B cell (primary cell): ENCODE results near the gene ANKDD1B. TPM values are rescaled to one million over a fixed set of nuclear protein-coding genes. Genes with fewer than 3 reads are reported as not detected.

Experiments
- ATAC-seq: fragments of 200-7000 bp; cut with Tn5 transposase; one replicate; pipeline ENCODE4 v1.10.0; 2021; ENCODE audit warnings: low read depth, mild to moderate bottlenecking, moderate number of reproducible peaks, moderate library complexity
- CTCF ChIA-PET: fragments of 350-600 bp; sonication (Branson Sonifier 250); formaldehyde crosslinking; loops from one replicate; lab custom pipeline; 2021; ENCODE audit warnings: antibody characterized with exemption, inconsistent platforms; lab: Charles Lee
- POLR2A ChIA-PET: fragments of 350-600 bp; sonication (Branson Sonifier 250); formaldehyde crosslinking; loops from one replicate; lab custom pipeline; 2021; ENCODE audit warnings: antibody characterized with exemption; lab: Charles Lee
- DNase-seq: peaks from one replicate; pipeline ENCODE4 v3.0.0; 2013
- H2AFZ ChIP-seq: 2 replicates; pipeline ENCODE4 v1.6.1; 2012; ENCODE audit warnings: mild to moderate bottlenecking, low read depth, low read length; ENCODE audit not compliant: insufficient read depth, poor library complexity, severe bottlenecking
- H3K27ac ChIP-seq, 2 donors: 1 replicate in 1 of 2; 2 replicates in 1 of 2; pipeline ENCODE4 v1.5.1; 2012 to 2013; ENCODE audit warnings: low read length in 2 of 2, mild to moderate bottlenecking in 2 of 2, moderate library complexity in 1 of 2
- H3K27me3 ChIP-seq, 4 experiments: fragments of 200-600 bp in 1 of 4; sonication (generic) in 1 of 4; replicated peaks in 1 of 4; 1 replicate in 2 of 4; 2 replicates in 2 of 4; pipeline versions ENCODE4 v1.6.1 to v1.7.0; 2013 to 2016; ENCODE audit warnings: low read length in 3 of 4, mild to moderate bottlenecking in 2 of 4, mixed read lengths in 1 of 4, moderate library complexity in 1 of 4; ENCODE audit not compliant: insufficient read depth in 4 of 4, control insufficient read depth in 3 of 4; ENCODE audit errors: control extremely low read depth in 1 of 4
- H3K36me3 ChIP-seq, 2 experiments: replicated peaks in 1 of 2; 1 replicate in 1 of 2; 2 replicates in 1 of 2; pipeline versions ENCODE4 v1.6.1 to v1.7.1; 2013; ENCODE audit warnings: low read length in 1 of 2; ENCODE audit not compliant: insufficient read depth in 2 of 2, control insufficient read depth in 1 of 2; ENCODE audit errors: control extremely low read depth in 1 of 2, extremely low read depth in 1 of 2
- H3K4me1 ChIP-seq, 2 donors: fragments of 200-600 bp in 1 of 2; sonication (generic) in 1 of 2; 1 replicate in 1 of 2; 2 replicates in 1 of 2; pipeline versions ENCODE4 v1.5.1 to v1.6.1; 2013 to 2017; ENCODE audit warnings: low read length in 2 of 2; ENCODE audit not compliant: control insufficient read depth in 2 of 2, insufficient read depth in 2 of 2
- H3K4me2 ChIP-seq: replicated peaks from 2 replicates; pipeline ENCODE3; 2012; ENCODE audit warnings: mild to moderate bottlenecking, low read depth, low read length; ENCODE audit not compliant: poor library complexity, severe bottlenecking
- H3K4me3 ChIP-seq, 5 experiments: fragments of 200-600 bp in 1 of 5; sonication (generic) in 1 of 5; 1 replicate in 3 of 5; 2 replicates in 2 of 5; pipeline versions ENCODE4 v1.5.1 to v1.7.0; 2011 to 2016; ENCODE audit warnings: low read length in 4 of 5, mild to moderate bottlenecking in 4 of 5, low read depth in 2 of 5, control low read depth in 1 of 5, moderate library complexity in 1 of 5; ENCODE audit not compliant: insufficient read depth in 1 of 5; ENCODE audit errors: control extremely low read depth in 1 of 5, extremely low read depth in 1 of 5
- H3K79me2 ChIP-seq: fragments of 200-600 bp; sonication (generic); one replicate; pipeline ENCODE4 v1.6.0; 2016; ENCODE audit warnings: low read length; ENCODE audit not compliant: control insufficient read depth, insufficient read depth
- H3K9ac ChIP-seq: fragments of 200-600 bp; sonication (generic); 2 replicates; pipeline ENCODE4 v1.6.1; 2017; ENCODE audit warnings: mild to moderate bottlenecking, low read length, moderate library complexity
- H3K9me3 ChIP-seq, 3 donors: one replicate each; pipeline versions ENCODE4 v1.6.1 to v1.7.1; 2013; ENCODE audit warnings: low read length in 2 of 3; ENCODE audit not compliant: control insufficient read depth in 2 of 3, insufficient read depth in 1 of 3; ENCODE audit errors: control extremely low read depth in 1 of 3
- H4K20me1 ChIP-seq: 2 replicates; pipeline ENCODE4 v1.6.0; 2012; ENCODE audit warnings: mild to moderate bottlenecking, low read length; ENCODE audit not compliant: insufficient read depth, control insufficient read depth, poor library complexity, severe bottlenecking
- H3K27ac Mint-ChIP-seq: one replicate; pipeline ENCODE4 v1.8.0; 2021; ENCODE audit warnings: mixed read lengths
- H3K27me3 Mint-ChIP-seq: one replicate; pipeline ENCODE4 v1.8.0; 2021; ENCODE audit warnings: mixed read lengths
- H3K4me1 Mint-ChIP-seq: one replicate; pipeline ENCODE4 v1.8.0; 2021; ENCODE audit warnings: mixed read lengths
- H3K4me3 Mint-ChIP-seq: one replicate; pipeline ENCODE4 v1.8.0; 2021; ENCODE audit warnings: mixed read lengths
- H3K9me3 Mint-ChIP-seq: one replicate; pipeline ENCODE4 v1.8.0; 2022; ENCODE audit warnings: mixed read lengths; ENCODE audit not compliant: insufficient read depth
- CTCF ChIP-seq: fragments of 200-600 bp; IDR thresholded peaks from one replicate; pipeline ENCODE4 v1.8.0; 2022; ENCODE audit warnings: antibody characterized with exemption, mild to moderate bottlenecking
- EZH2 ChIP-seq: IDR thresholded peaks from 2 replicates; pipeline ENCODE4 v1.6.1; 2012; ENCODE audit warnings: borderline replicate concordance, low read depth, mild to moderate bottlenecking, moderate library complexity, low read length; ENCODE audit not compliant: insufficient read depth, poor library complexity, severe bottlenecking
- WGBS: methylation state at CpG from one replicate; pipeline ENCODE4 v1.1.5; 2013; ENCODE audit warnings: missing lambda C conversion rate; ENCODE audit not compliant: insufficient coverage; 5-methylcytosine and 5-hydroxymethylcytosine counted together
- intact Hi-C: fragments of 100-400 bp; cut with micrococcal nuclease; formaldehyde crosslinking; loops from one replicate; pipeline ENCODE4 v1.10.0; 2022
- polyA plus RNA-seq: library from polyadenylated mRNA; depleted of rRNA; stranded (reverse); fragments of >200 nt; gene quantifications from 2 replicates; pipeline ENCODE4 v1.2.3, GENCODE V29; 2012
- total RNA-seq, 2 donors: library from RNA; stranded (reverse); fragments of 120-200 nt in 1 of 2; gene quantifications; 1 replicate in 1 of 2; 2 replicates in 1 of 2; pipeline versions ENCODE4 v1.2.3 to v1.2.4, GENCODE V29; 2013 to 2022

Gene ANKDD1B
- total and polyA plus RNA-seq, 2 donors (not counting 1 experiment from before 2014, with no cell fraction given): 0.30 to 1.1 TPM

GRCh38 chr5:75601996-75602395 lies 9.3 kb upstream of the ANKDD1B start:
- Histone ChIP-seq H4K20me1 (no peaks in the 10 kb centered on the region), H3K36me3 (peaks cover 4 to 10% of the 10 kb centered on the region in 2 experiments), H3K4me1 (no peaks in the 10 kb centered on the region), H2AFZ (no peak overlapping the region), H3K4me3 (no peak overlapping the region), H3K27ac (no peak overlapping the region), H3K79me2 (no peaks in the 10 kb centered on the region), H3K4me2 (no peak overlapping the region), H3K27me3 (no peaks in the 10 kb centered on the region), H3K9me3 (no peaks in the 10 kb centered on the region), H3K9ac (no peak overlapping the region)
- H3K27ac Mint-ChIP-seq: no peak overlapping the region
- H3K27me3 Mint-ChIP-seq: no peaks in the 10 kb centered on the region
- no peaks in the 10 kb centered on the region for H3K9me3 Mint-ChIP-seq
- ChIA-PET CTCF (no interaction called here), POLR2A (no interaction called here)
- H3K4me1 Mint-ChIP-seq: peaks cover 4% of the 10 kb centered on the region
- intact Hi-C loops: no loop called here
- H3K4me3 Mint-ChIP-seq: no peak overlapping the region
- DNase-seq (no peak), ATAC-seq (no peak)
- 100% methylated on average over 3 of the region's 3 CpGs for WGBS
- TF ChIP-seq CTCF: no peak

GRCh38 chr5:75603371-75603770 lies 7.9 kb upstream of the ANKDD1B start:
- ATAC-seq: no peak
- TF ChIP-seq EZH2: no peak
- TF ChIP-seq CTCF: no peak
- H3K4me3 Mint-ChIP-seq: no peak overlapping the region

More at GRCh38 chr5:75603371-75603770, 7.9 kb upstream of the ANKDD1B start:
- Histone ChIP-seq H3K36me3 (peaks cover 4 to 10% of the 10 kb centered on the region in 2 experiments), H3K9me3 (no peaks in the 10 kb centered on the region), H4K20me1 (no peaks in the 10 kb centered on the region), H3K27me3 (no peaks in the 10 kb centered on the region), H3K4me2 (no peak overlapping the region), H3K79me2 (no peaks in the 10 kb centered on the region), H3K27ac (no peak overlapping the region), H2AFZ (no peak overlapping the region), H3K9ac (no peak overlapping the region), H3K4me3 (no peak overlapping the region), H3K4me1 (peaks cover 0 to 4% of the 10 kb centered on the region in 2 donors)
- Mint-ChIP-seq H3K9me3 (no peaks in the 10 kb centered on the region), H3K27me3 (no peaks in the 10 kb centered on the region), H3K4me1 (peaks cover 10% of the 10 kb centered on the region), H3K27ac (no peak overlapping the region)
- no peak for DNase-seq
- intact Hi-C loops: no loop called here
- POLR2A ChIA-PET: no interaction called here
- CTCF ChIA-PET: interaction anchor here (0.6 kb wide), 1 partner anchor 227 kb away, joined by 5 read pairs; no protein-coding TSS in a partner anchor
